HEK293T (cell line): Measurements from ENCODE around the gene ELAC2.

Experiments
- ARNT ChIP-seq: fragments of 450-650 bp; IDR thresholded peaks from 2 replicates; pipeline ENCODE4 v1.6.1; 2017; ENCODE audit warnings: mild to moderate bottlenecking
- SP1 ChIP-seq: fragments of 450-650 bp; IDR thresholded peaks from 2 replicates; pipeline ENCODE4 v1.6.1; 2017
- SUZ12 ChIP-seq: fragments of 450-650 bp; IDR thresholded peaks from 2 replicates; pipeline ENCODE4 v1.6.1; 2016; ENCODE audit warnings: mild to moderate bottlenecking
- TARDBP ChIP-seq: fragments of 450-650 bp; IDR thresholded peaks from 2 replicates; pipeline ENCODE4 v1.6.1; 2016

- TF ChIP-seq TARDBP, result no peak
- TF ChIP-seq SP1, result no peak
- TF ChIP-seq SUZ12, result no peak
- no peak for TF ChIP-seq ARNT
These were observed 11.5 kb upstream of the ELAC2 start for GRCh38 chr17:13029340-13029739.
